Activated CD8-positive, alpha-beta memory T cell treated with anti-CD3 and anti-CD28 coated beads, Interleukin-2, amount 50 U/mL, for 48 hours (primary cell): Measurements from ENCODE around the gene UBL4A.

Experiments used
- DNase-seq: peaks from one replicate; pipeline ENCODE4 v3.0.0-alpha.2; 2020

The UBL4A gene

DNA sequence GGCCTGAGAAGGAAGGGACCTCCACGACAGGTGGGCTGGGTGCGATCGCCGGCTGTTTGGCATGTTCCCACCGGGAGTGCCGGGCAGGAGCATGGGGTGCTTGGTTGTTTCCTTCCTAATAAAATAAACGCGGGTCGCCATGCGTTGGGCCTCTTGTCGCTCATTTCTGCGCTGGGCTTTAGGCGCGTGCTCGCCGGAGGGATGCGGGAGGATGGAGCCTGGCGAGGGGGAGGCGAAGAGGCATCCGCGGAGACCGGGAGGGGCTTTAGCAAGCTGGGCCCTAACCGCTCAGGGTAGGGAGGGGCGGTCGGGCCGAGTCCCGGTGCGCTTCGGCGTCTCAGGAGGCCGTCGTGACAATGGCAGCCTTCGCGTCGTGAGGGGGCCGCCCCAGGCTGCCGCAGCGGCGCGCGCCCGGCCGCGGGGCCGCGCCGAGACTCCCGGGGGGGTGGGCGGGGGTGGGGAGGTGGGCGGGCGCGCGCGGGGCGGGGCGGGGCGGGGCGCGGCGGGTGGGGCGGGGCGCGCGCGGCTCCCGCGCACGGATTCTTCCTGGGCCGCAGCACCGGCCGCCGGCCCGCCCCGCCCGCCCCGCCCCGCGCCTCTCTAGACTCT lies 49.9 kb downstream of the UBL4A start:
- DNase-seq, result peak; percentile 69

GRCh38 chrX:154435171-154435733 lies 51.2 kb downstream of the UBL4A start:
- no peak for DNase-seq

GRCh38 chrX:154434394-154435168 lies 51.8 kb downstream of the UBL4A start:
- no peak for DNase-seq
